HFFc6 (cell line): ENCODE measurements around the gene CDK4. TPM values are rescaled to one million over a fixed set of nuclear protein-coding genes. Genes with fewer than 3 reads are reported as not detected.

ENCODE experiments used
- DNase-seq: peaks from one replicate; pipeline ENCODE4 v3.0.0-alpha.2; 2018
- H3K27ac Mint-ChIP-seq: 2 replicates; pipeline ENCODE4 v1.8.0; 2020; ENCODE audit warnings: mild to moderate bottlenecking, mixed read lengths
- H3K27me3 Mint-ChIP-seq: 2 replicates; pipeline ENCODE4 v1.8.0; 2021; ENCODE audit warnings: mild to moderate bottlenecking, moderate library complexity, mixed read lengths; ENCODE audit not compliant: insufficient read depth
- H3K36me3 Mint-ChIP-seq: 2 replicates; pipeline ENCODE4 v1.8.0; 2021; ENCODE audit warnings: low read depth, mixed read lengths
- H3K4me1 Mint-ChIP-seq: 2 replicates; pipeline ENCODE4 v1.8.0; 2020; ENCODE audit warnings: low read depth, mixed read lengths
- H3K4me3 Mint-ChIP-seq: 2 replicates; pipeline ENCODE4 v1.8.0; 2020; ENCODE audit warnings: mild to moderate bottlenecking, moderate library complexity, mixed read lengths
- H3K9me3 Mint-ChIP-seq: 2 replicates; pipeline ENCODE4 v1.8.0; 2020; ENCODE audit warnings: mild to moderate bottlenecking, mixed read lengths
- total RNA-seq, 6 experiments: library from RNA; stranded (reverse); fragmentation: NEBNext Ultra II Directional; extraction: Animal tissue kit (Norgen Biotek cat#: 25700); gene quantifications; 2 replicates in 1 of 6; 3 replicates in 5 of 6; pipeline ENCODE4 v1.2.3, GENCODE V29; 2021
- TF ChIP-seq, protein P1 (sequence below): fragments of 200-600 bp; sonication (generic); IDR thresholded peaks from 2 replicates; pipeline ENCODE4 v1.5.0; 2021; ENCODE audit warnings: antibody characterized with exemption, mild to moderate bottlenecking

The CDK4 gene
- total RNA-seq, 6 experiments from 2014 or later = 112 to 140 (median 116) TPM

DNA sequence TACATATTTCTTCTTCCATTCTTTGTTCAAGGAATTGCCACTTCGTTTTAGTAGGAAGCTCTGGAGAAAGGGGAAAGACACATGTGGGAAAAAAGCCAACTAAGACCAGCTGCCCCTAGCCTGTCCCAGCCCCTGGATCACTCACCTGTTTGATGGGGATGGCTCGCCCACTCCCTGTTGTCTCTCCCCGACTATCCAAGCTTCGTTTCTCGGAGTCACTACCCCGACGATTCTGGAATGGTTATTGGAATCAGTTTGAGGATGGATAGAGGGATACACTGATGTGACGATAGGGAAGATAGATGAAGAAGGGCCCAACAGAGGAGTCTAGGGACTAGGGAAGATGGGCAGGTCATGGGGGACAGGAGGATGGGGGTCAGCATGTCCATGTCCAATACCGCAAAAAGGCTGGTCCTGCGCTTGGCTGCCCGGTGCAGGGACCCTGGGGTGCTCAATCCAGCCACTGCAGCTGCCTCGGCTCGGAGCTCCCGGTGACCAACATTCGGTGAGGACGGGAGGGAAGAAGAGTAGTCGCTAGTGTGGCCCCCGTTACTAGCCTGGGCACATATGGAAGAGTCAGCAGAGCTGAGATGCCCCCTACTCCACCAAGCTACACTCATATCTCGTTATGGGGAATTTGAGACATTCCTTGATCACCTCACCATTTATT lies 20.6 kb downstream of the CDK4 start:
- H3K36me3 Mint-ChIP-seq = no peaks in the 10 kb centered on the region; the same call in 1 of the 2 replicates
- TF ChIP-seq, protein P1, sequence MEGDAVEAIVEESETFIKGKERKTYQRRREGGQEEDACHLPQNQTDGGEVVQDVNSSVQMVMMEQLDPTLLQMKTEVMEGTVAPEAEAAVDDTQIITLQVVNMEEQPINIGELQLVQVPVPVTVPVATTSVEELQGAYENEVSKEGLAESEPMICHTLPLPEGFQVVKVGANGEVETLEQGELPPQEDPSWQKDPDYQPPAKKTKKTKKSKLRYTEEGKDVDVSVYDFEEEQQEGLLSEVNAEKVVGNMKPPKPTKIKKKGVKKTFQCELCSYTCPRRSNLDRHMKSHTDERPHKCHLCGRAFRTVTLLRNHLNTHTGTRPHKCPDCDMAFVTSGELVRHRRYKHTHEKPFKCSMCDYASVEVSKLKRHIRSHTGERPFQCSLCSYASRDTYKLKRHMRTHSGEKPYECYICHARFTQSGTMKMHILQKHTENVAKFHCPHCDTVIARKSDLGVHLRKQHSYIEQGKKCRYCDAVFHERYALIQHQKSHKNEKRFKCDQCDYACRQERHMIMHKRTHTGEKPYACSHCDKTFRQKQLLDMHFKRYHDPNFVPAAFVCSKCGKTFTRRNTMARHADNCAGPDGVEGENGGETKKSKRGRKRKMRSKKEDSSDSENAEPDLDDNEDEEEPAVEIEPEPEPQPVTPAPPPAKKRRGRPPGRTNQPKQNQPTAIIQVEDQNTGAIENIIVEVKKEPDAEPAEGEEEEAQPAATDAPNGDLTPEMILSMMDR = no peak
- H3K4me1 Mint-ChIP-seq = peaks cover 29% of the 10 kb centered on the region
- H3K27me3 Mint-ChIP-seq = peaks cover 6% of the 10 kb centered on the region
- H3K9me3 Mint-ChIP-seq = no peaks in the 10 kb centered on the region
- no peak overlapping the region for H3K27ac Mint-ChIP-seq
- H3K4me3 Mint-ChIP-seq = no peak overlapping the region
- DNase-seq = no peak

GRCh38 chr12:57730336-57731067 lies 21.6 kb downstream of the CDK4 start:
- H3K9me3 Mint-ChIP-seq = no peaks in the 10 kb centered on the region
- H3K36me3 Mint-ChIP-seq = no peaks in the 10 kb centered on the region; the same call in 1 of the 2 replicates
- no peak overlapping the region for H3K27ac Mint-ChIP-seq
- TF ChIP-seq, protein P1 = no peak
- no peak overlapping the region for H3K4me3 Mint-ChIP-seq
- H3K27me3 Mint-ChIP-seq = peaks cover 4% of the 10 kb centered on the region
- no peak for DNase-seq
- H3K4me1 Mint-ChIP-seq = peaks cover 22% of the 10 kb centered on the region

GRCh38 chr12:57729321-57729844 lies 22.7 kb downstream of the CDK4 start:
- peaks cover 11% of the 10 kb centered on the region for H3K4me1 Mint-ChIP-seq
- TF ChIP-seq, protein P1 = no peak
- no peak for DNase-seq
- no peaks in the 10 kb centered on the region; the same call in 1 of the 2 replicates for H3K36me3 Mint-ChIP-seq
- H3K27me3 Mint-ChIP-seq = peaks cover 4% of the 10 kb centered on the region
- H3K27ac Mint-ChIP-seq = peak overlapping the region; percentile 20; the same call in 1 of the 2 replicates
- H3K9me3 Mint-ChIP-seq = no peaks in the 10 kb centered on the region
- no peak overlapping the region for H3K4me3 Mint-ChIP-seq

DNA sequence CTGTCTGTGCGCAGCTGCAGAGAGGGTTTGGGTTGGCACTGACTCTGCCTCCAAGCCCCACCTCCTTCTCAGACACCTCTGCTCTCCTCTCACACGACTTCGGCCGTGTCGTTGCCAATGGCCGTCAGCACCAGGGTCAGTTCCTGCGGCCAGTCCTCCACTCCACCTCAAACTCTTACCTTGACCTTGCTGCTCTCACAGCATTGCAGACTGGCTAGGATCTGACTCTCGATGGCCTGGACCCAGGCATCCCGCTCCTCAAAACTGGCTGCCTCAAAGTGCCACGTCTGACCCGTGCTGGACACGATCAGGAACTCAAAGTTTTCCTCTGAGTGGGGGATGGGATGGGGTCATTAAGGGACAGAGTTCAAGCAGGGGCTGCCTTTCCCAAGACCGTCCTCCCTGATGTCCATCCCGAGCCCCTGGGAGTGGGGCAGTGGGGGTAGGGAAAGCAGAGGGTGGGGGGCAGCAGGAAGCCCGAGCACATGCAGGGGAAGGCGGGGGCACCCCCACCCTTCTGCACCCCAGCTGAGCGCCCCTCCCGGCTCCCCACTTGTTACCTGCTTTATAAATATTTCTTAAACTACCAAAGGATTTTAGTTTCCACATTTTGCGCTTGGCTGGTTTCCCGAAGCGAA lies 24.2 kb downstream of the CDK4 start:
- peaks cover 2% of the 10 kb centered on the region; the same call in 1 of the 2 replicates for H3K27me3 Mint-ChIP-seq
- H3K36me3 Mint-ChIP-seq = no peaks in the 10 kb centered on the region; the same call in 1 of the 2 replicates
- H3K4me3 Mint-ChIP-seq = peak overlapping the region; percentile 49
- TF ChIP-seq, protein P1 = no peak
- H3K4me1 Mint-ChIP-seq = peaks cover under 1% of the 10 kb centered on the region; the same call in 1 of the 2 replicates
- H3K9me3 Mint-ChIP-seq = no peaks in the 10 kb centered on the region
- no peak for DNase-seq
- H3K27ac Mint-ChIP-seq = peak overlapping the region; percentile 61
